Esophagus muscularis mucosa (tissue), 3 donors: Measurements from ENCODE around the gene AGO1.

Source experiments
- POLR2A ChIP-seq: fragments of 450-650 bp; IDR thresholded peaks from one replicate; pipeline ENCODE4 v1.6.1; 2017; ENCODE audit warnings: antibody characterized with exemption, moderate library complexity, mild to moderate bottlenecking, low read depth
- TF ChIP-seq, protein P1 (sequence below), 3 experiments: fragments of 200-600 bp in 2 of 3; fragments of 450-650 bp in 1 of 3; sonication (generic) in 2 of 3; IDR thresholded peaks; one replicate each; pipeline ENCODE4 v1.5.1; 2017 to 2019; ENCODE audit warnings: antibody characterized with exemption in 3 of 3, mild to moderate bottlenecking in 2 of 3, moderate library complexity in 1 of 3

DNA sequence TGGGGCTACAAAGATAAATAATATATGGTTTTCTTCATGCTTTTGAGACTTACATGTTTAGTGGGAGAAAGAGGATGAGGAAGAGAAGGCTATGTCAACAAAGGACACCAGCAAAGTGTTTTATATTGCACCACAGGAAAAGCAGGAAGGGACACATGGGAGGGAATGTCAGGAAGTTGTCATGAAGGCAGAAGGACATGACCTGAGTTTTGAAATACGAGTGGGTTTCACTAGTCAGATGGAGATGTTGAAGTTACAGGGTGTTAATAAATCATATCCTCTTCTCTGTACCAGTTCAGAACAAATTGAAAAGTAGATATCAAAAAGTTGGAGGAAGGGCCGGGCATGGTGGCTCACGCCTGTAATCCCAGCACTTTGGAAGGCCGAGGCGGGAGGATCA lies 18.2 kb upstream of the AGO1 start:
- TF ChIP-seq, protein P1, sequence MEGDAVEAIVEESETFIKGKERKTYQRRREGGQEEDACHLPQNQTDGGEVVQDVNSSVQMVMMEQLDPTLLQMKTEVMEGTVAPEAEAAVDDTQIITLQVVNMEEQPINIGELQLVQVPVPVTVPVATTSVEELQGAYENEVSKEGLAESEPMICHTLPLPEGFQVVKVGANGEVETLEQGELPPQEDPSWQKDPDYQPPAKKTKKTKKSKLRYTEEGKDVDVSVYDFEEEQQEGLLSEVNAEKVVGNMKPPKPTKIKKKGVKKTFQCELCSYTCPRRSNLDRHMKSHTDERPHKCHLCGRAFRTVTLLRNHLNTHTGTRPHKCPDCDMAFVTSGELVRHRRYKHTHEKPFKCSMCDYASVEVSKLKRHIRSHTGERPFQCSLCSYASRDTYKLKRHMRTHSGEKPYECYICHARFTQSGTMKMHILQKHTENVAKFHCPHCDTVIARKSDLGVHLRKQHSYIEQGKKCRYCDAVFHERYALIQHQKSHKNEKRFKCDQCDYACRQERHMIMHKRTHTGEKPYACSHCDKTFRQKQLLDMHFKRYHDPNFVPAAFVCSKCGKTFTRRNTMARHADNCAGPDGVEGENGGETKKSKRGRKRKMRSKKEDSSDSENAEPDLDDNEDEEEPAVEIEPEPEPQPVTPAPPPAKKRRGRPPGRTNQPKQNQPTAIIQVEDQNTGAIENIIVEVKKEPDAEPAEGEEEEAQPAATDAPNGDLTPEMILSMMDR (IDR thresholded peaks at IDR 0.05): no peak
- no peak for TF ChIP-seq POLR2A
